ENCODE measurements around the gene GNAT3.

The GNAT3 gene

GRCh38 chr7:80526472-80526871 is 14.6 kb upstream of the GNAT3 start (continued):
- TF ChIP-seq ZSCAN4 (tag by site-specific recombination; IDR thresholded peaks at IDR 0.05) (no peak), ZNF571 (tag by site-specific recombination; IDR thresholded peaks at IDR 0.05) (no peak), GLIS2 (tag by site-specific recombination; IDR thresholded peaks at IDR 0.05) (no peak)

GRCh38 chr7:80524693-80525092 is 12.8 kb upstream of the GNAT3 start:
- POLR2A ChIA-PET, result no interaction called here
- no peak for TF ChIP-seq ZNF600 (tag by site-specific recombination; IDR thresholded peaks at IDR 0.05)
- TF ChIP-seq ZBTB8A (tag by site-specific recombination; IDR thresholded peaks at IDR 0.05), result no peak
- CTCF ChIA-PET, result interaction anchor here (0.5 kb wide), 1 partner anchor 71 kb away, joined by 3 read pairs; no protein-coding TSS in a partner anchor
- Histone ChIP-seq H3K4me3 (ENCODE audit: low read depth, low read length) (no peak overlapping the region), H3K36me3 (ENCODE audit: control insufficient read depth in 2 of 2, insufficient read depth in 1 of 2, low read length in 2 of 2) (no peaks in the 10 kb centered on the region), H3K4me1 (ENCODE audit: control insufficient read depth, insufficient read depth, low read length) (no peaks in the 10 kb centered on the region), H3K27ac (ENCODE audit: extremely low read depth, low read depth, low read length) (no peak overlapping the region), H3K9me3 (ENCODE audit: control insufficient read depth, insufficient read depth, low read depth, low read length) (no peaks in the 10 kb centered on the region)

- CTCF ChIA-PET, result interaction anchor here (0.8 kb wide), 1 partner anchor 140 kb away, joined by 3 read pairs; no protein-coding TSS in a partner anchor
- no peak overlapping the region for H3K27ac ChIP-seq (ENCODE audit: extremely low read depth, low read depth, low read length)
- POLR2A ChIA-PET, result no interaction called here
- TF ChIP-seq ZNF398 (tag by site-specific recombination; IDR thresholded peaks at IDR 0.05) (no peak), ZXDB (tag by site-specific recombination; IDR thresholded peaks at IDR 0.05) (no peak), ZNF571 (tag by site-specific recombination; IDR thresholded peaks at IDR 0.05) (no peak), ZNF596 (tag by site-specific recombination; IDR thresholded peaks at IDR 0.05) (no peak), ZBTB20 (tag by site-specific recombination; IDR thresholded peaks at IDR 0.05) (no peak), ZNF391 (tag by site-specific recombination; IDR thresholded peaks at IDR 0.05; ENCODE audit: borderline replicate concordance, low read depth) (no peak), ZBTB44 (tag by site-specific recombination; IDR thresholded peaks at IDR 0.05) (no peak), ZNF473 (tag by site-specific recombination; IDR thresholded peaks at IDR 0.05) (no peak)
- no peaks in the 10 kb centered on the region for H3K9me3 ChIP-seq (ENCODE audit: control insufficient read depth, insufficient read depth, low read depth, low read length)
- no peak overlapping the region for H3K4me3 ChIP-seq (ENCODE audit: low read depth, low read length)
- no peaks in the 10 kb centered on the region for H3K4me1 ChIP-seq (ENCODE audit: control insufficient read depth, insufficient read depth, low read length)
- H3K36me3 ChIP-seq (ENCODE audit: control insufficient read depth in 2 of 2, insufficient read depth in 1 of 2, low read length in 2 of 2), result no peaks in the 10 kb centered on the region; a peak in 1 of 3 replicates
These were observed 9.9 kb upstream of the GNAT3 start for GRCh38 chr7:80521809-80522208.

GRCh38 chr7:80520199-80520598 is 8.3 kb upstream of the GNAT3 start:
- Histone ChIP-seq H3K27ac (ENCODE audit: extremely low read depth, low read depth, low read length) (no peak overlapping the region), H3K4me3 (ENCODE audit: low read depth, low read length) (no peak overlapping the region), H3K9me3 (ENCODE audit: control insufficient read depth, insufficient read depth, low read depth, low read length) (no peaks in the 10 kb centered on the region), H3K4me1 (ENCODE audit: control insufficient read depth, insufficient read depth, low read length) (no peaks in the 10 kb centered on the region), H3K36me3 (ENCODE audit: control insufficient read depth in 2 of 2, insufficient read depth in 1 of 2, low read length in 2 of 2) (no peaks in the 10 kb centered on the region; a peak in 1 of 3 replicates)
- no peak for TF ChIP-seq ZNF155 (tag by site-specific recombination; IDR thresholded peaks at IDR 0.05)
- no peak for TF ChIP-seq FEZF1 (tag by site-specific recombination; IDR thresholded peaks at IDR 0.05)
- no peak for TF ChIP-seq YY1 (tag by site-specific recombination; IDR thresholded peaks at IDR 0.05)
- no peak for TF ChIP-seq ZBTB8A (tag by site-specific recombination; IDR thresholded peaks at IDR 0.05)
- TF ChIP-seq ZNF121 (tag by site-specific recombination; IDR thresholded peaks at IDR 0.05), result no peak
- no peak for TF ChIP-seq BCL6B (tag by site-specific recombination; IDR thresholded peaks at IDR 0.05)
- TF ChIP-seq ZNF560 (tag by site-specific recombination; IDR thresholded peaks at IDR 0.05; ENCODE audit: borderline replicate concordance), result no peak
- no peak for TF ChIP-seq SCRT2 (tag by site-specific recombination; IDR thresholded peaks at IDR 0.05)
- no peak for TF ChIP-seq KLF9 (tag by site-specific recombination; IDR thresholded peaks at IDR 0.05; ENCODE audit: low read depth)
- TF ChIP-seq ZNF830 (tag by site-specific recombination; IDR thresholded peaks at IDR 0.05; ENCODE audit: low read depth), result no peak
- TF ChIP-seq ZNF202 (tag by site-specific recombination; IDR thresholded peaks at IDR 0.05; ENCODE audit: borderline replicate concordance), result no peak
- CTCF ChIA-PET, result no interaction called here
- POLR2A ChIA-PET, result no interaction called here
